ENCODE results near the gene CADM3. TPM values are rescaled to one million over a fixed set of nuclear protein-coding genes. Genes with fewer than 3 reads are reported as not detected.

Gene CADM3
- total RNA-seq, 1 donor from 2014 or later: 0.85 TPM

Other genes with a start within 250 kb of the CADM3 start
- gene PYHIN1, start 240.1 kb upstream of the CADM3 start, total RNA-seq: not detected in 2 replicates
- 8.7 and 25.6 TPM in 2 replicates for gene IFI16, start 161.7 kb upstream of the CADM3 start, total RNA-seq
- not detected in 2 replicates for gene AIM2, start 94.8 kb upstream of the CADM3 start, total RNA-seq
- not detected in 2 replicates for gene ACKR1, start 33.3 kb downstream of the CADM3 start, total RNA-seq
- not detected in 2 replicates for gene FCER1A, start 130.7 kb downstream of the CADM3 start, total RNA-seq